SK-N-SH (cell line): ENCODE measurements around the gene TMX1.

Source experiments
- ELF1 ChIP-seq: IDR thresholded peaks from 2 replicates; pipeline ENCODE4 v1.4.0; 2012
- NRF1 ChIP-seq: IDR thresholded peaks from 2 replicates; pipeline ENCODE4 v1.6.1; 2012; ENCODE audit warnings: low read depth, mild to moderate bottlenecking, low read length
- SIN3A ChIP-seq: IDR thresholded peaks from 2 replicates; pipeline ENCODE4 v1.6.1; 2012; ENCODE audit warnings: low read depth, mild to moderate bottlenecking, low read length, moderate library complexity, borderline replicate concordance
- TAF1 ChIP-seq: IDR thresholded peaks from 2 replicates; pipeline ENCODE4 v1.6.1; 2012; ENCODE audit warnings: low read depth, mild to moderate bottlenecking, low read length, moderate library complexity, borderline replicate concordance
- YY1 ChIP-seq: IDR thresholded peaks from 2 replicates; pipeline ENCODE4 v1.4.0; 2012; ENCODE audit warnings: low read depth, mild to moderate bottlenecking
- TF ChIP-seq, protein P1 (sequence below): fragments of 200-600 bp; sonication (generic); IDR thresholded peaks from 2 replicates; pipeline ENCODE4 v1.6.1; 2017; ENCODE audit warnings: antibody characterized with exemption, mild to moderate bottlenecking, moderate library complexity
- TF ChIP-seq, protein P2 (sequence below): fragments of 150-350 bp; IDR thresholded peaks from 2 replicates; pipeline ENCODE4 v1.6.1; 2017; ENCODE audit warnings: antibody characterized with exemption, low read length, low read depth, borderline replicate concordance
- TF ChIP-seq, protein P3 (sequence below): IDR thresholded peaks from 2 replicates; pipeline ENCODE4 v1.4.0; 2012; ENCODE audit warnings: low read depth
- TF ChIP-seq, protein P4 (sequence below): IDR thresholded peaks from 2 replicates; pipeline ENCODE4 v1.6.1; 2012; ENCODE audit warnings: mild to moderate bottlenecking, low read depth, low read length, moderate library complexity

DNA sequence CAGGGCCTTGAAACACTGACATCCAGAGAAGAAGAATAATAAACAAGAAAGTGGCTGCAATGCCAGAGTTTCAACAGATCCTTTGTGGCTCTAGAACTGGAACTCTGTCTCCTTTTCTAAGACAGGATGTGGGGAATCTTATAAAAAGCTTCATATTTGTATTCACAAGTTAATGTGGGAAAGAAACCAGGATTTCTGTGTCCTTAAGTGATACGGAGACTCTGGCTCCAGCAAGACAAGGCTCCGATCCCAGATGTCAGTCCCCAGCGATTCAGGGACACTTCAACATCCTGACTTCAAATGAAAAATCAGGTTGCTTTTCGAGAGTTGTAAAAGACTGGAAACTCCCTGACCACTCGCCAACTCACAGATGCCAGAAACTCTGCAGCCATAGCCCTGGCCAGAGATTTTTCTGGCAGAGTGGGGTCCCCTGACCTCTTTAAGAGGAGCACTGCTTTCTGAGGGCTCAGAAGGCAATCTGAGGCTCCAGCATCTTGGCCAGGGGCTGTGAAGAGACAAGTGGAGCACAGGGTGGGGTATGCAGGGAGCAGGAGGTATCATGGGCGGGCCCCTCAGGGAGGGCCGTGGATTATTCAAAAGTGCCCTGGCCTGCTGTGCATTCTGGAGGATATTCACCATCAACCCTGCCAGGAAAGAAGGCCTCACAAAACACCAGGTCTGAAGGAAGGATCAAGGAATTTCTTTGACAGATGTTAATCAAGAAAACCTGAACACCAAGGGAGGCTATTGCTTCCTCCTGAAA, 53.3 kb downstream of the TMX1 start:
- TF ChIP-seq, protein P1, sequence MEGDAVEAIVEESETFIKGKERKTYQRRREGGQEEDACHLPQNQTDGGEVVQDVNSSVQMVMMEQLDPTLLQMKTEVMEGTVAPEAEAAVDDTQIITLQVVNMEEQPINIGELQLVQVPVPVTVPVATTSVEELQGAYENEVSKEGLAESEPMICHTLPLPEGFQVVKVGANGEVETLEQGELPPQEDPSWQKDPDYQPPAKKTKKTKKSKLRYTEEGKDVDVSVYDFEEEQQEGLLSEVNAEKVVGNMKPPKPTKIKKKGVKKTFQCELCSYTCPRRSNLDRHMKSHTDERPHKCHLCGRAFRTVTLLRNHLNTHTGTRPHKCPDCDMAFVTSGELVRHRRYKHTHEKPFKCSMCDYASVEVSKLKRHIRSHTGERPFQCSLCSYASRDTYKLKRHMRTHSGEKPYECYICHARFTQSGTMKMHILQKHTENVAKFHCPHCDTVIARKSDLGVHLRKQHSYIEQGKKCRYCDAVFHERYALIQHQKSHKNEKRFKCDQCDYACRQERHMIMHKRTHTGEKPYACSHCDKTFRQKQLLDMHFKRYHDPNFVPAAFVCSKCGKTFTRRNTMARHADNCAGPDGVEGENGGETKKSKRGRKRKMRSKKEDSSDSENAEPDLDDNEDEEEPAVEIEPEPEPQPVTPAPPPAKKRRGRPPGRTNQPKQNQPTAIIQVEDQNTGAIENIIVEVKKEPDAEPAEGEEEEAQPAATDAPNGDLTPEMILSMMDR, result no peak
- TF ChIP-seq TAF1 (no peak), SIN3A (no peak), ELF1 (no peak), NRF1 (no peak), YY1 (no peak)
- TF ChIP-seq, protein P2, sequence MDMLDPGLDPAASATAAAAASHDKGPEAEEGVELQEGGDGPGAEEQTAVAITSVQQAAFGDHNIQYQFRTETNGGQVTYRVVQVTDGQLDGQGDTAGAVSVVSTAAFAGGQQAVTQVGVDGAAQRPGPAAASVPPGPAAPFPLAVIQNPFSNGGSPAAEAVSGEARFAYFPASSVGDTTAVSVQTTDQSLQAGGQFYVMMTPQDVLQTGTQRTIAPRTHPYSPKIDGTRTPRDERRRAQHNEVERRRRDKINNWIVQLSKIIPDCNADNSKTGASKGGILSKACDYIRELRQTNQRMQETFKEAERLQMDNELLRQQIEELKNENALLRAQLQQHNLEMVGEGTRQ, result no peak
- TF ChIP-seq, protein P3, sequence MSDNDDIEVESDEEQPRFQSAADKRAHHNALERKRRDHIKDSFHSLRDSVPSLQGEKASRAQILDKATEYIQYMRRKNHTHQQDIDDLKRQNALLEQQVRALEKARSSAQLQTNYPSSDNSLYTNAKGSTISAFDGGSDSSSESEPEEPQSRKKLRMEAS, result no peak
- TF ChIP-seq, protein P4, sequence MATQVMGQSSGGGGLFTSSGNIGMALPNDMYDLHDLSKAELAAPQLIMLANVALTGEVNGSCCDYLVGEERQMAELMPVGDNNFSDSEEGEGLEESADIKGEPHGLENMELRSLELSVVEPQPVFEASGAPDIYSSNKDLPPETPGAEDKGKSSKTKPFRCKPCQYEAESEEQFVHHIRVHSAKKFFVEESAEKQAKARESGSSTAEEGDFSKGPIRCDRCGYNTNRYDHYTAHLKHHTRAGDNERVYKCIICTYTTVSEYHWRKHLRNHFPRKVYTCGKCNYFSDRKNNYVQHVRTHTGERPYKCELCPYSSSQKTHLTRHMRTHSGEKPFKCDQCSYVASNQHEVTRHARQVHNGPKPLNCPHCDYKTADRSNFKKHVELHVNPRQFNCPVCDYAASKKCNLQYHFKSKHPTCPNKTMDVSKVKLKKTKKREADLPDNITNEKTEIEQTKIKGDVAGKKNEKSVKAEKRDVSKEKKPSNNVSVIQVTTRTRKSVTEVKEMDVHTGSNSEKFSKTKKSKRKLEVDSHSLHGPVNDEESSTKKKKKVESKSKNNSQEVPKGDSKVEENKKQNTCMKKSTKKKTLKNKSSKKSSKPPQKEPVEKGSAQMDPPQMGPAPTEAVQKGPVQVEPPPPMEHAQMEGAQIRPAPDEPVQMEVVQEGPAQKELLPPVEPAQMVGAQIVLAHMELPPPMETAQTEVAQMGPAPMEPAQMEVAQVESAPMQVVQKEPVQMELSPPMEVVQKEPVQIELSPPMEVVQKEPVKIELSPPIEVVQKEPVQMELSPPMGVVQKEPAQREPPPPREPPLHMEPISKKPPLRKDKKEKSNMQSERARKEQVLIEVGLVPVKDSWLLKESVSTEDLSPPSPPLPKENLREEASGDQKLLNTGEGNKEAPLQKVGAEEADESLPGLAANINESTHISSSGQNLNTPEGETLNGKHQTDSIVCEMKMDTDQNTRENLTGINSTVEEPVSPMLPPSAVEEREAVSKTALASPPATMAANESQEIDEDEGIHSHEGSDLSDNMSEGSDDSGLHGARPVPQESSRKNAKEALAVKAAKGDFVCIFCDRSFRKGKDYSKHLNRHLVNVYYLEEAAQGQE, result no peak
